ENCODE data around the gene ATAT1.

ATAT1 gene

DNA sequence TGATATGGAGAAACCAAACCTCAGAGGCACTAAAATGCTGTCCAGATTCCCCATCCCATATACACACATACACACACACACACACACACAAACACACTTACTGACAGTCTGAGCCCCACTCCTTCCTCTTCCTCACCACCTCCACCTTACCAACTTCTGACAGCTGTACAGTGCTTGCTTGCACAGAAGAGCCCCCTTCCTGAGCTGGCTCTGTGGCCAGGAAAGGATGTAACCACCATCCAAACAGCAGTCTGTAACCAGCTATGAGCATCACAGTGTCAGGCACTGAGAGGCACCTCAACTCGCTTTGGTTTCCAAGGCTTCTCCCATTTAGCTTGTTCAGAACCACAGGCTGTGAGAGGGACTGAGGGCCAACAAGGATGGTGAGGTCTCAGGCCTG, 14.4 kb downstream of the ATAT1 start:
- CTCF ChIA-PET: interaction anchor here (0.7 to 1.4 kb wide), 4 partner anchors 19 to 38 kb away, joined by 3 to 5 read pairs (median 3); partner anchors contain the start of gene DHX16
- TF ChIP-seq, protein P1, sequence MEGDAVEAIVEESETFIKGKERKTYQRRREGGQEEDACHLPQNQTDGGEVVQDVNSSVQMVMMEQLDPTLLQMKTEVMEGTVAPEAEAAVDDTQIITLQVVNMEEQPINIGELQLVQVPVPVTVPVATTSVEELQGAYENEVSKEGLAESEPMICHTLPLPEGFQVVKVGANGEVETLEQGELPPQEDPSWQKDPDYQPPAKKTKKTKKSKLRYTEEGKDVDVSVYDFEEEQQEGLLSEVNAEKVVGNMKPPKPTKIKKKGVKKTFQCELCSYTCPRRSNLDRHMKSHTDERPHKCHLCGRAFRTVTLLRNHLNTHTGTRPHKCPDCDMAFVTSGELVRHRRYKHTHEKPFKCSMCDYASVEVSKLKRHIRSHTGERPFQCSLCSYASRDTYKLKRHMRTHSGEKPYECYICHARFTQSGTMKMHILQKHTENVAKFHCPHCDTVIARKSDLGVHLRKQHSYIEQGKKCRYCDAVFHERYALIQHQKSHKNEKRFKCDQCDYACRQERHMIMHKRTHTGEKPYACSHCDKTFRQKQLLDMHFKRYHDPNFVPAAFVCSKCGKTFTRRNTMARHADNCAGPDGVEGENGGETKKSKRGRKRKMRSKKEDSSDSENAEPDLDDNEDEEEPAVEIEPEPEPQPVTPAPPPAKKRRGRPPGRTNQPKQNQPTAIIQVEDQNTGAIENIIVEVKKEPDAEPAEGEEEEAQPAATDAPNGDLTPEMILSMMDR (IDR thresholded peaks at IDR 0.05; ENCODE audit: control extremely low read depth, extremely low read depth, low read depth, missing control alignments): no peak
- DNase-seq (ENCODE audit: extremely low spot score): no peak
- POLR2A ChIA-PET: interaction anchor here (0.5 kb wide), 2 partner anchors 13 to 857 kb away, joined by 3 to 6 read pairs; no protein-coding TSS in a partner anchor

DNA sequence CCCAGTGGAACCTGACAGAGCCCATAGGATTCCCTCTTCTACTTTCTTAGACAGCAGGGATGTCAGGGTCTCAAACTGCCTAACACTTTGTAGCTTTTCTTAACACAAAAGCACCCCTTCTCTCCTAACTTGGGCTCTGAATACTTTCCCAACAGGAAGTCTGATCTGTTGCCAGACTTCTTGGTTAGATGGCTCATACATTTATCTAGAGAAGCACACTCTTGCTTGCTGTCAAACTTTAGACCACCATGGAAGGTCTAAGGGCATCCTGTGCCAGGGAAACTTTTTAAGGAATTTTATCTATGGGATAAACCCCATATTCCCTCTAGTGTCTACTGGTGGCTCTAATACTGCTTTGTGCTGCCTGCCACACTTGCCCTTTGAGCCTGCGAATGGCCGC, 17.0 kb downstream of the ATAT1 start:
- ChIA-PET CTCF (interaction anchor here (1.3 to 2.0 kb wide), 3 partner anchors 16 to 99 kb away, joined by 3 to 6 read pairs (median 5); partner anchors contain the start of gene DHX16), POLR2A (no interaction called here)
- TF ChIP-seq, protein P1 (IDR thresholded peaks at IDR 0.05; ENCODE audit: control extremely low read depth, extremely low read depth, low read depth, missing control alignments): no peak
- no peak for DNase-seq (ENCODE audit: extremely low spot score)

DNA sequence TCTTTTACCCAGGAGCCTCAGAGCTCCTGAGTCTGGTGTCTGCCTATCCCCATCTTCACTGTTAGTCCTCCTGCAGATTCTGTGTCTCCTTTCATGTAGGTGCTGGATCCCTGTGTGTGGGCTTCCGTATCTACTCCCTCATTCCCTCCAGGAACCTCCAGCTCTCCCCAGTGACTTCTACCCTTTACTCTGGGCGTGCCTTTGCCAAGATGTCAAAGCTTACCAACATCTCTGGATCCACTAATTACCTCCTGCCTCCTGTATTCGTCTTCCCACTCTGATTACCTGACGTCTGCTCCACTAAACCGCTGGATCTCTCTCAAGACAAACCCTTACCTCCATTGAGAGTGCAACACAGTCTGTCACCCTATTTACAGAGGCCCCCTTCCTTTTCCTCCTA, 18.1 kb downstream of the ATAT1 start:
- no peak for DNase-seq (ENCODE audit: extremely low spot score)
- CTCF ChIA-PET: interaction anchor here (0.7 to 2.8 kb wide), 5 partner anchors 12 to 86 kb away, joined by 3 to 6 read pairs (median 3); partner anchors contain the start of gene DHX16
- POLR2A ChIA-PET: interaction anchor here (1.3 kb wide), 1 partner anchor 30 kb away, joined by 4 read pairs; no protein-coding TSS in a partner anchor
- TF ChIP-seq, protein P1 (IDR thresholded peaks at IDR 0.05; ENCODE audit: control extremely low read depth, extremely low read depth, low read depth, missing control alignments): no peak

DNA sequence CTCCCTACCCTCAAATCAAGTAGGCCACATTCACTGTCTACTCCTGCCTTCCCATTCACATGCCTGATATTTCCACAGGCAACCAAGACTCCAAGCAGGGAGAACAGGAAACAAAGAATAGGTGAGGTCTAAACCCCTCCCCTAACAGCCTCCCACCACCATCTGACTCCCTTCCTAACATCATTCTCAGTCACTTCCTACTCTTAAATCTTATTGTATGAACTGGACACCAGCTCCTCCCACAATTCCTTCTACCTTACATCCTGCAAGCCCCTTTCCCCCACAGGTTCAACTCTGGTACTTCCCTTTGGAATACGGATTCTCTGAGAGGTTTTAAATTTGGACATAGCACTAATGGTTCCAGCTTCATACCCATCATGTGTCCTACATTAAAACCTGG, 19.3 kb downstream of the ATAT1 start:
- ChIA-PET CTCF (interaction anchor here (0.9 to 2.8 kb wide), 7 partner anchors 11 to 85 kb away, joined by 3 to 6 read pairs (median 4); no protein-coding TSS in a partner anchor), POLR2A (interaction anchor here (0.8 to 1.2 kb wide), 2 partner anchors 31 to 46 kb away, joined by 3 to 7 read pairs; no protein-coding TSS in a partner anchor)
- DNase-seq (ENCODE audit: extremely low spot score): no peak
- TF ChIP-seq, protein P1 (IDR thresholded peaks at IDR 0.05; ENCODE audit: control extremely low read depth, extremely low read depth, low read depth, missing control alignments): no peak

DNA sequence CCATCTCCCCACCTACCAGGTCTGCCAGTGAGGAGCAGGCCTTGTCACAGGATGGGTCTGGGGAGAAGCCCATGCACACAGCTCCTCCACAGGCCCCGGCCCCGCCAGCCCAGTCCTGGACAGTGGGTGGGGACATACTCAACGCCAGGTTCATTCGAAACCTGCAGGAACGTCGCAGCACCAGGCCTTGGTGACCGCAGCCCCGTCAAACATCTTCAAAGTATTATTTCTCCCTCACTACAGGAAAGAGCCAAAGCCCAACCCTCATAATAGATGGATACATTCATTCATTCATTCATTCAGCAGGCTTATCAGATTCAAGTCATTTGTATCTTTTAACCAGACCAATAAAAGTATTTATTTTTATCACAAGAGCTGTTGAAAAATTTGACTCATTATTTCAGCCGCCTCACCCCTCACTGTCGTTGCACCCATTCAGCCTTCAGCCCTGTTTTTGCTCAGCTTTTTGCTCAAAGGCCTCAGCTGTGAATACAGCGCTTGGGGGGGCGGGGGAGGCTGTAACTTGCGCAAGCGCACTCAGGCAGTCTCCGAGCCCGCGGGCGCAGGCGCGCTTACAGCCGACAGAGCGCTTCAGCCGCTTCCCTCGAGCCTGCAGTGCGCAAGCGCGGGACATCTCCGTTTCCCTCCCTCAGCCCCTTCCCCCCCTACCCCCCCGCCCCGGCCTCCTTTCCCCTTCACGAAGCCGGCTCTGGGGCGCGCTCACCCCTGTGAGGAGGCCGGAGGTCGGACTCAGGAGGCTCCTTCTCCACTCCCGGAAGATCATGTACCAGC, 20.0 kb downstream of the ATAT1 start, which contains the start of gene C6orf136:
C6orf136 (plus strand) TSS at position 684 of the 792 bp plus-strand sequence; CDS start at position 783, 99 bp downstream.
- TF ChIP-seq, protein P1 (IDR thresholded peaks at IDR 0.05; ENCODE audit: control extremely low read depth, extremely low read depth, low read depth, missing control alignments): no peak
- POLR2A ChIA-PET: interaction anchor here (0.8 to 1.2 kb wide), 2 partner anchors 32 to 46 kb away, joined by 3 to 7 read pairs; no protein-coding TSS in a partner anchor
- DNase-seq (ENCODE audit: extremely low spot score): peak; percentile 98
- CTCF ChIA-PET: interaction anchor here (0.9 to 2.8 kb wide), 7 partner anchors 10 to 84 kb away, joined by 3 to 6 read pairs (median 4); no protein-coding TSS in a partner anchor

All from GM10248 (cell line).